OCI-LY7 (cell line): ENCODE data around the gene FAM117A.

Experiments
- CTCF ChIP-seq: fragments of 200-600 bp; sonication (generic); conservative IDR thresholded peaks from 2 replicates; pipeline ENCODE4 v1.5.1; 2014; ENCODE audit warnings: mild to moderate bottlenecking, antibody characterized with exemption, low read length, moderate library complexity, mixed read lengths
- EZH2phosphoT487 ChIP-seq: fragments of 200-600 bp; sonication (generic); IDR thresholded peaks from 2 replicates; pipeline ENCODE4 v1.6.1; 2018; ENCODE audit warnings: low read depth, borderline replicate concordance, mild to moderate bottlenecking, mixed run types, antibody characterized with exemption, low read length, moderate library complexity, mixed read lengths

DNA sequence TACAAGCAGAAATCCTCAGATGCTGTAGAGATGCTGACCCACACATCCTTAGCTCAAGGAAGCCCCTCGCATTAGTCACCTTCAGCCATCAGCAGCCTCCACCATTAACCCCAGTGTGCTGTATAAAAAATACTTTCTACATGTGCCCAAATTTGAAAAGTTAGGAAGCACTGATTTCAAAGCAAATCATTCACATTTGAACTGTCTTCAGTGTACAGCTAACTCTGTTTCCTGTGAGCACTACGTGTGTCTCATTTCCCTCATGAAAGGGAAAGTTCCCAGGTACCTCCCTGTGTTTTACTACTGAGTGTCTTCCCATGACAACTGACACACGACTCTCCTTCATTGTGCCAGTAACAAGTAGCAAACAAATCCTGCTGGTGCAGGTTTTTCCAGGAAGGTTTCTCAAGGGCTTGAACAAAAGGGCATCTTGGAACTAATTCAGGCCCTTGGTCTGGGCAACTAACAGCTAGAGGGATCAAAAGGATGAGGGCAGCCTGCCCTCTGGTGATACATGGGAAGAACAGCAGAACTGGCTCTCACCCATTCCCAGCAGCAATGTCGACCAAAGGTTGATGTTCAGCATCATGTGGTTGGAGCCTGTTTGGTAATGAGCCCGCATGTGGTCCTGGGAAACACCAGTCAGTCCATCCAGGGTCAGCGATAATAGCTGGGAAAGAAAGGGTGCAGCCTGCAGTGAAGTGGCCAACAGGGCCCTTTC lies 60.2 kb downstream of the FAM117A start:
- TF ChIP-seq CTCF = peak; percentile 76
- no peak for TF ChIP-seq EZH2phosphoT487
